Parathyroid adenoma (tissue), 2 donors: ENCODE data around the gene FGFR4.
"Not testable (repeated sequence)": the region's sequence is repeated elsewhere in the genome, so short reads cannot be mapped to it uniquely, and the experiment has no call there.

Source experiments
- H2AFZ ChIP-seq: fragments of 300-600 bp; sonication (generic); one replicate; pipeline ENCODE4 v1.7.0; 2017; ENCODE audit warnings: antibody characterized with exemption, mild to moderate bottlenecking
- H3K27ac ChIP-seq: fragments of 300-600 bp; sonication (generic); one replicate; pipeline ENCODE4 v1.7.0; 2017
- H3K27me3 ChIP-seq: fragments of 300-600 bp; sonication (generic); one replicate; pipeline ENCODE4 v1.7.0; 2017; ENCODE audit warnings: low read length; ENCODE audit not compliant: control insufficient read depth, insufficient read depth
- H3K36me3 ChIP-seq: fragments of 300-600 bp; sonication (generic); one replicate; pipeline ENCODE4 v1.7.0; 2017; ENCODE audit warnings: low read length; ENCODE audit not compliant: control insufficient read depth, insufficient read depth
- H3K4me1 ChIP-seq: fragments of 300-600 bp; sonication (generic); one replicate; pipeline ENCODE4 v1.7.0; 2017; ENCODE audit warnings: control low read depth
- H3K4me2 ChIP-seq: fragments of 300-600 bp; sonication (generic); one replicate; pipeline ENCODE4 v1.7.0; 2017; ENCODE audit warnings: low read length
- H3K4me3 ChIP-seq: fragments of 300-600 bp; sonication (generic); one replicate; pipeline ENCODE4 v1.7.0; 2017; ENCODE audit warnings: low read depth, low read length
- H3K79me2 ChIP-seq: fragments of 300-600 bp; sonication (generic); one replicate; pipeline ENCODE4 v1.7.0; 2017; ENCODE audit warnings: control low read depth
- H3K9ac ChIP-seq: fragments of 300-600 bp; sonication (generic); one replicate; pipeline ENCODE4 v1.7.0; 2017; ENCODE audit warnings: mild to moderate bottlenecking
- H3K9me3 ChIP-seq: fragments of 300-600 bp; sonication (generic); one replicate; pipeline ENCODE4 v1.7.0; 2017; ENCODE audit warnings: low read length; ENCODE audit not compliant: control insufficient read depth
- TF ChIP-seq, protein P1 (sequence below): fragments of 300-600 bp; sonication (generic); IDR thresholded peaks from one replicate; pipeline ENCODE4 v1.7.0; 2017; ENCODE audit warnings: antibody characterized with exemption, mild to moderate bottlenecking
- donor health status: primary hyperparathyroidism.

The FGFR4 gene

DNA sequence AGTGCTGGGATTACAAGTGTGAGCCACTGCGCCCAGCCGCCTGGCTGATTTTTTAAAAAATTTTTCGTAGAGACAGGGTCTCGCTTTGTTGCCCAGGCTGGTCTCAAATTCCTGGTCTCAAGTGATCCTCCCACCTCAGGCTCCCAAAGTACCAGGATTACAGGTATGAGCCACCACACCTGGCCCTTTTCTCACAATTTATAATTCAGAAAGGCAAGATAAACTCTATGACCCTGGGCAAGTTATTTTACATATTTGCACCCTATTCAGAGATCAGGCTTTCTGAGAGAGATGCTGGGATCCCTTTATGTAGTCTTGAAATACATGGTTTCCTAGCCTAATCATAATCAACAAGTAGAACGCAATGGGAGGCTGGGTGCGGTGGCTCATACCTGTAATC, 43.6 kb upstream of the FGFR4 start:
- Histone ChIP-seq H3K4me3 (no peak overlapping the region), H3K4me2 (no peak overlapping the region), H3K9ac (no peak overlapping the region), H2AFZ (no peak overlapping the region), H3K27ac (no peak overlapping the region), H3K9me3 (no peaks in the 10 kb centered on the region), H3K27me3 (no peaks in the 10 kb centered on the region), H3K79me2 (no peaks in the 10 kb centered on the region), H3K36me3 (no peaks in the 10 kb centered on the region), H3K4me1 (no peaks in the 10 kb centered on the region)
- TF ChIP-seq, protein P1, sequence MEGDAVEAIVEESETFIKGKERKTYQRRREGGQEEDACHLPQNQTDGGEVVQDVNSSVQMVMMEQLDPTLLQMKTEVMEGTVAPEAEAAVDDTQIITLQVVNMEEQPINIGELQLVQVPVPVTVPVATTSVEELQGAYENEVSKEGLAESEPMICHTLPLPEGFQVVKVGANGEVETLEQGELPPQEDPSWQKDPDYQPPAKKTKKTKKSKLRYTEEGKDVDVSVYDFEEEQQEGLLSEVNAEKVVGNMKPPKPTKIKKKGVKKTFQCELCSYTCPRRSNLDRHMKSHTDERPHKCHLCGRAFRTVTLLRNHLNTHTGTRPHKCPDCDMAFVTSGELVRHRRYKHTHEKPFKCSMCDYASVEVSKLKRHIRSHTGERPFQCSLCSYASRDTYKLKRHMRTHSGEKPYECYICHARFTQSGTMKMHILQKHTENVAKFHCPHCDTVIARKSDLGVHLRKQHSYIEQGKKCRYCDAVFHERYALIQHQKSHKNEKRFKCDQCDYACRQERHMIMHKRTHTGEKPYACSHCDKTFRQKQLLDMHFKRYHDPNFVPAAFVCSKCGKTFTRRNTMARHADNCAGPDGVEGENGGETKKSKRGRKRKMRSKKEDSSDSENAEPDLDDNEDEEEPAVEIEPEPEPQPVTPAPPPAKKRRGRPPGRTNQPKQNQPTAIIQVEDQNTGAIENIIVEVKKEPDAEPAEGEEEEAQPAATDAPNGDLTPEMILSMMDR = no peak

- no peak overlapping the region for H3K27ac ChIP-seq
Observed at GRCh38 chr5:177043958-177044357, 42.8 kb upstream of the FGFR4 start.

GRCh38 chr5:177044641-177045040, 42.1 kb upstream of the FGFR4 start:
- Histone ChIP-seq H3K9me3 (no peaks in the 10 kb centered on the region), H3K9ac (no peak overlapping the region), H3K79me2 (no peaks in the 10 kb centered on the region), H3K4me1 (no peaks in the 10 kb centered on the region), H3K4me2 (no peak overlapping the region), H3K27me3 (no peaks in the 10 kb centered on the region), H3K4me3 (no peak overlapping the region), H2AFZ (no peak overlapping the region), H3K27ac (no peak overlapping the region), H3K36me3 (no peaks in the 10 kb centered on the region)
- TF ChIP-seq, protein P1 = no peak

More at GRCh38 chr5:177043958-177044357, 42.8 kb upstream of the FGFR4 start:
- Histone ChIP-seq H3K4me3 (no peak overlapping the region), H3K9me3 (no peaks in the 10 kb centered on the region), H3K36me3 (no peaks in the 10 kb centered on the region), H3K79me2 (no peaks in the 10 kb centered on the region), H3K9ac (no peak overlapping the region), H3K27me3 (no peaks in the 10 kb centered on the region), H3K4me1 (no peaks in the 10 kb centered on the region), H3K4me2 (no peak overlapping the region), H2AFZ (no peak overlapping the region)
- TF ChIP-seq, protein P1 = no peak

- Histone ChIP-seq H3K9ac (no peak overlapping the region), H3K4me1 (no peaks in the 10 kb centered on the region), H3K9me3 (no peaks in the 10 kb centered on the region), H3K27me3 (no peaks in the 10 kb centered on the region), H3K27ac (no peak overlapping the region), H3K36me3 (no peaks in the 10 kb centered on the region), H3K79me2 (no peaks in the 10 kb centered on the region), H3K4me3 (no peak overlapping the region), H3K4me2 (no peak overlapping the region), H2AFZ (no peak overlapping the region)
- TF ChIP-seq, protein P1 = no peak
Observed at GRCh38 chr5:177045631-177046030, 41.1 kb upstream of the FGFR4 start.

DNA sequence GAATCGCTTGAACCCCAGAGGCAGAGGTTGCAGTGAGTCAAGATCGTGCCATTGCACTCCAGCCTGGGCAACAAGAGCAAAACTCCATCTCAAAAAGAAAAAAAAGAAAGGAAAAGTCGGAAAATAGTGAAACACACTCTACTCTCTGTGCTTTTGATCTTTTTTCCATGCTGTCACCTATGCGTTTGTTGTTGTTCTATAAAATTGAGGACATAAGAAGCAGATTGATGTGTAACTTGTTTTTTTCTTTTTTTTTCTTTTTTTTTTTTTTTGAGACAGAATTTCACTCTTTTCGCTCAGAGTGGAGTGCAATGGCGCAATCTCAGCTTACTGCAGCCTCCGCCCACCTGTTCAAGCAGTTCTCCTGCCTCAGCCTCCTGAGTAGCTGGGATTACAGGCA, 38.2 kb upstream of the FGFR4 start:
- not testable (repeated sequence) for H3K27me3 ChIP-seq, H3K4me1 ChIP-seq, H3K79me2 ChIP-seq, H3K9me3 ChIP-seq, H3K4me3 ChIP-seq, H3K9ac ChIP-seq, H3K4me2 ChIP-seq, H2AFZ ChIP-seq, H3K36me3 ChIP-seq, H3K27ac ChIP-seq
